A549 (cell line): Measurements from ENCODE around the gene XRCC1. TPM values are rescaled to one million over a fixed set of nuclear protein-coding genes. Genes with fewer than 3 reads are reported as not detected.
"Not testable (repeated sequence)": the region's sequence is repeated elsewhere in the genome, so short reads cannot be mapped to it uniquely, and the experiment has no call there.

Experiments used
- ATAC-seq, 2 experiments: fragments of 200-7000 bp in 1 of 2; fragments of >200 bp in 1 of 2; cut with Nextera tagmentation in 1 of 2; cut with Tn5 transposase in 1 of 2; 3 replicates each; pipeline versions ENCODE4 v1.8.0 to v1.9.1; 2018 to 2020; ENCODE audit warnings: mild to moderate bottlenecking in 1 of 2, moderate library complexity in 1 of 2
- CTCF ChIA-PET: fragments of 300-600 bp; sonication (Branson Sonifier 250); formaldehyde crosslinking; extraction: SDS; loops from one replicate; lab custom pipeline; 2021; ENCODE audit warnings: antibody characterized with exemption, inconsistent platforms; lab: Yijun Ruan, JAX
- POLR2A ChIA-PET: fragments of 350-600 bp; formaldehyde crosslinking; extraction: SDS; loops from one replicate; lab custom pipeline; 2021; ENCODE audit warnings: antibody characterized with exemption, inconsistent platforms; lab: Yijun Ruan, JAX
- DNase-seq, 2 experiments: peaks; one replicate each; pipeline versions ENCODE4 v3.0.0 to v3.0.0-alpha.2; 2011 to 2016; ENCODE audit warnings: low read depth in 1 of 2, low spot score in 1 of 2
- FAIRE-seq: peaks from 2 replicates; lab custom pipeline; 2011; peaks lifted over from hg19 to GRCh38; lab: Jason Lieb, UNC
- H3K27ac ChIP-seq, 2 experiments: fragments of >200 bp; sonication (Bioruptor Twin); formaldehyde crosslinking; 3 replicates each; pipeline ENCODE4 v1.5.1; 2016 to 2017
- H3K4me1 ChIP-seq: fragments of >200 bp; sonication (Bioruptor Twin); formaldehyde crosslinking; 3 replicates; pipeline ENCODE4 v1.6.1; 2016
- H3K4me2 ChIP-seq: fragments of >200 bp; sonication (Bioruptor Twin); formaldehyde crosslinking; 3 replicates; pipeline ENCODE4 v1.6.1; 2016
- H3K4me3 ChIP-seq: fragments of >200 bp; sonication (Bioruptor Twin); formaldehyde crosslinking; 3 replicates; pipeline ENCODE4 v1.5.1; 2016
- H3K9me3 ChIP-seq: fragments of >200 bp; sonication (Bioruptor Twin); formaldehyde crosslinking; 3 replicates; pipeline ENCODE4 v1.6.1; 2016
- CEBPB ChIP-seq, 2 experiments: fragments of >200 bp in 1 of 2; sonication (Bioruptor Twin) in 1 of 2; formaldehyde crosslinking in 1 of 2; IDR thresholded peaks; 2 replicates each; pipeline ENCODE4 v1.6.1; 2012 to 2016
- CHD4 ChIP-seq: fragments of 200-600 bp; sonication (generic); IDR thresholded peaks from 2 replicates; pipeline ENCODE4 v1.6.1; 2016; ENCODE audit warnings: antibody characterized with exemption, mild to moderate bottlenecking, borderline replicate concordance
- EP300 ChIP-seq, 2 experiments: fragments of >200 bp; sonication (Bioruptor Twin); formaldehyde crosslinking; IDR thresholded peaks; 2 replicates in 1 of 2; 3 replicates in 1 of 2; pipeline ENCODE4 v1.6.1; 2016 to 2017
- FOSL2 ChIP-seq, 2 experiments: fragments of 450-650 bp in 1 of 2; fragments of >200 bp in 1 of 2; sonication (Bioruptor Twin) in 1 of 2; formaldehyde crosslinking; IDR thresholded peaks; 2 replicates each; pipeline versions ENCODE4 v1.5.0 to v1.6.1; 2016 to 2020; ENCODE audit warnings: mild to moderate bottlenecking in 1 of 2, moderate library complexity in 1 of 2
- GATA3 ChIP-seq: IDR thresholded peaks from 2 replicates; pipeline ENCODE4 v1.6.1; 2012; ENCODE audit warnings: borderline replicate concordance
- HEYL ChIP-seq: fragments of 250-450 bp; sonication (Bioruptor Pico); IDR thresholded peaks from 2 replicates; pipeline ENCODE4 v1.8.0; 2021; ENCODE audit warnings: mild to moderate bottlenecking, moderate library complexity
- MAX ChIP-seq: IDR thresholded peaks from 2 replicates; pipeline ENCODE4 v1.6.1; 2012
- NFE2L2 ChIP-seq: fragments of 150-350 bp; conservative IDR thresholded peaks from 2 replicates; pipeline ENCODE4 v1.6.1; 2014; ENCODE audit warnings: low read length
- PBX3 ChIP-seq: IDR thresholded peaks from 2 replicates; pipeline ENCODE4 v1.6.1; 2012
- SREBF2 ChIP-seq: fragments of 450-650 bp; IDR thresholded peaks from 2 replicates; pipeline ENCODE4 v1.6.1; 2014; ENCODE audit warnings: mild to moderate bottlenecking, moderate library complexity
- USF2 ChIP-seq: fragments of 450-650 bp; IDR thresholded peaks from 2 replicates; pipeline ENCODE4 v1.6.1; 2014; ENCODE audit warnings: antibody characterized with exemption
- ZNF302 ChIP-seq: fragments of 250-450 bp; sonication (Bioruptor Pico); IDR thresholded peaks from 2 replicates; pipeline ENCODE4 v1.9.0; 2021; ENCODE audit warnings: inconsistent platforms, mild to moderate bottlenecking, moderate library complexity
- WGBS: methylation state at CpG from one replicate; pipeline ENCODE4 v1.1.6; 2017; ENCODE audit errors: missing lambda C conversion rate; 5-methylcytosine and 5-hydroxymethylcytosine counted together
- polyA plus RNA-seq, 4 experiments: library from polyadenylated mRNA; depleted of rRNA in 3 of 4; stranded (reverse); fragments of >200 nt; fragmentation: RNase III in 1 of 4; extraction: RNeasy Plus Mini Kit Qiagen cat#74134 plus additional on column Dnase treatment in 1 of 4; gene quantifications; 2 replicates in 3 of 4; 3 replicates in 1 of 4; pipeline ENCODE4 v1.2.3, GENCODE V29; 2011 to 2017

Gene XRCC1
- polyA plus RNA-seq, 2 of the 4 experiments (the other 2 are of a cell fraction), result 32.0 to 55.1 TPM

GRCh38 chr19:43526884-43527859 is 48.2 kb downstream of the XRCC1 start, which contains the start of gene ETHE1 (continued):
- no peak for TF ChIP-seq SREBF2
- no peak for TF ChIP-seq CEBPB (IDR thresholded peaks at IDR 0.05)

- 2% methylated on average over 26 of the region's 26 CpGs for WGBS
- peak; percentile 60 to 65 for ATAC-seq
- no peak for TF ChIP-seq HEYL (CRISPR knock-in tag)
- TF ChIP-seq USF2, result no peak
- no peak for TF ChIP-seq NFE2L2
- TF ChIP-seq CHD4, result no peak
- no peak for TF ChIP-seq GATA3
- no peak for TF ChIP-seq CEBPB (IDR thresholded peaks at IDR 0.05)
- no peak for TF ChIP-seq PBX3
- TF ChIP-seq EP300 (IDR thresholded peaks at IDR 0.05), result no peak
- no peak for TF ChIP-seq FOSL2 (IDR thresholded peaks at IDR 0.05)
- TF ChIP-seq FOSL2 (CRISPR knock-in tag; IDR thresholded peaks at IDR 0.05), result no peak
- TF ChIP-seq MAX, result no peak; the same call in 1 of the 2 replicates
- Histone ChIP-seq H3K4me1 (peaks cover 30% of the 10 kb centered on the region), H3K4me2 (peak overlapping the region; percentile 80), H3K27ac (peak overlapping the region; percentile 79 to 90), H3K4me3 (peak overlapping the region; percentile 90), H3K9me3 (no peaks in the 10 kb centered on the region)
- no peak for FAIRE-seq
- DNase-seq, result no peak
- POLR2A ChIA-PET, result interaction anchor here (0.5 to 1.6 kb wide), 3 partner anchors 22 to 62 kb away, joined by 3 to 5 read pairs (median 4); no protein-coding TSS in a partner anchor
- CTCF ChIA-PET, result interaction anchor here (1.0 to 12.2 kb wide), 11 partner anchors 13 to 135 kb away, joined by 3 to 462 read pairs (median 5); partner anchors contain the start of genes IRGQ, PHLDB3 and ZNF576
These were observed 49.2 kb downstream of the XRCC1 start for GRCh38 chr19:43525836-43526771.

GRCh38 chr19:43524922-43525835 is 50.1 kb downstream of the XRCC1 start:
- ATAC-seq (peak; percentile 50 to 66), DNase-seq (peak; percentile 71 to 85), FAIRE-seq (peak; percentile 65)
- Histone ChIP-seq H3K4me3 (peak overlapping the region; percentile 90), H3K9me3 (no peaks in the 10 kb centered on the region), H3K4me1 (peaks cover 30% of the 10 kb centered on the region), H3K4me2 (peak overlapping the region; percentile 80), H3K27ac (peak overlapping the region; percentile 79 to 90)
- 15% methylated on average over 12 of the region's 12 CpGs for WGBS
- TF ChIP-seq CEBPB (IDR thresholded peaks at IDR 0.05) (peak; percentile 26 to 41; a peak in 2 of 4 replicates), PBX3 (no peak), ZNF302 (CRISPR knock-in tag) (no peak)
- ChIA-PET CTCF (interaction anchor here (0.6 to 12.2 kb wide), 18 partner anchors 7 to 220 kb away, joined by 3 to 462 read pairs (median 4); partner anchors contain the start of genes IRGQ, PHLDB3, ZNF575 and ZNF576), POLR2A (interaction anchor here (0.5 to 1.6 kb wide), 2 partner anchors 21 to 61 kb away, joined by 3 to 5 read pairs; no protein-coding TSS in a partner anchor)

- H3K27ac ChIP-seq, H3K9me3 ChIP-seq, H3K4me2 ChIP-seq, POLR2A ChIA-PET, DNase-seq, FAIRE-seq, ATAC-seq, H3K4me3 ChIP-seq: not testable (repeated sequence)
- WGBS, result 98% methylated on average over 8 of the region's 8 CpGs
- CTCF ChIA-PET, result interaction anchor here (0.6 to 12.2 kb wide), 8 partner anchors 9 to 98 kb away, joined by 3 to 462 read pairs (median 6); partner anchors contain the start of genes IRGQ, ZNF575 and ZNF576
- H3K4me1 ChIP-seq, result peaks cover 30% of the 10 kb centered on the region
These were observed 51.6 kb downstream of the XRCC1 start for GRCh38 chr19:43523696-43524095.
